Colonic mucosa (tissue), 4 donors: ENCODE data around the gene ABL1. TPM values are rescaled to one million over a fixed set of nuclear protein-coding genes. Genes with fewer than 3 reads are reported as not detected.
"Not testable (repeated sequence)": the region's sequence is repeated elsewhere in the genome, so short reads cannot be mapped to it uniquely, and the experiment has no call there.

Source experiments
- DNase-seq: peaks from one replicate; pipeline ENCODE4 v3.0.0-alpha.2; 2020
- H3K27ac ChIP-seq: fragments of 200-600 bp; one replicate; pipeline ENCODE4 v1.8.0; 2021
- H3K27me3 ChIP-seq: fragments of 200-600 bp; one replicate; pipeline ENCODE4 v1.8.0; 2021
- H3K36me3 ChIP-seq: fragments of 200-600 bp; one replicate; pipeline ENCODE4 v1.8.0; 2021
- H3K4me1 ChIP-seq: fragments of 200-600 bp; one replicate; pipeline ENCODE4 v1.8.0; 2021; ENCODE audit warnings: mild to moderate bottlenecking
- H3K4me3 ChIP-seq: fragments of 200-600 bp; one replicate; pipeline ENCODE4 v1.8.0; 2021
- H3K9ac ChIP-seq, 2 donors: one replicate each; pipeline ENCODE4 v1.7.0; 2013; ENCODE audit warnings: control low read depth in 2 of 2, low read depth in 2 of 2, low read length in 2 of 2
- H3K9me3 ChIP-seq: fragments of 200-600 bp; one replicate; pipeline ENCODE4 v1.8.0; 2021
- CTCF ChIP-seq: fragments of 200-600 bp; IDR thresholded peaks from one replicate; pipeline ENCODE4 v1.8.0; 2022; ENCODE audit warnings: antibody characterized with exemption, mild to moderate bottlenecking
- intact Hi-C: fragments of 100-400 bp; cut with DNase I; formaldehyde crosslinking; loops from one replicate; pipeline ENCODE4 v1.14.1; 2022
- total RNA-seq, 2 donors: library from RNA; stranded (reverse); fragmentation: NEBNext Ultra II Directional in 1 of 2; extraction: Animal tissue kit (Norgen Biotek cat#: 25700) in 1 of 2; gene quantifications; one replicate each; pipeline ENCODE4 v1.2.1, GENCODE V29; 2021
- donor health status: healthy.
- donor health status: DM: no; HTN: no; CAD: no.
- donor health status: DM: no; HTN: no; CAD: no.

ABL1 gene
- total RNA-seq, 2 donors from 2014 or later = 86.0 to 97.9 TPM

- no peak for TF ChIP-seq CTCF
- H3K36me3 ChIP-seq = no peaks in the 10 kb centered on the region
- no peak overlapping the region for H3K27ac ChIP-seq
- no peak overlapping the region for H3K9ac ChIP-seq
- H3K4me3 ChIP-seq = no peak overlapping the region
- H3K27me3 ChIP-seq = no peaks in the 10 kb centered on the region
- no peaks in the 10 kb centered on the region for H3K4me1 ChIP-seq
- intact Hi-C loops = no loop called here
- no peaks in the 10 kb centered on the region for H3K9me3 ChIP-seq
- DNase-seq = no peak
These were observed 71.1 kb downstream of the ABL1 start for GRCh38 chr9:130905902-130906734.

- H3K36me3 ChIP-seq = no peaks in the 10 kb centered on the region
- TF ChIP-seq CTCF = no peak
- H3K27me3 ChIP-seq = no peaks in the 10 kb centered on the region
- H3K9me3 ChIP-seq = no peaks in the 10 kb centered on the region
- no peak overlapping the region for H3K9ac ChIP-seq
- H3K27ac ChIP-seq = no peak overlapping the region
- intact Hi-C loops = no loop called here
- DNase-seq = no peak
- H3K4me3 ChIP-seq = no peak overlapping the region
- H3K4me1 ChIP-seq = no peaks in the 10 kb centered on the region
These were observed 71.8 kb downstream of the ABL1 start for GRCh38 chr9:130906735-130907416.

GRCh38 chr9:130908146-130908877 is 73.3 kb downstream of the ABL1 start:
- Histone ChIP-seq H3K27ac (no peak overlapping the region), H3K27me3 (no peaks in the 10 kb centered on the region), H3K36me3 (no peaks in the 10 kb centered on the region), H3K4me3 (no peak overlapping the region), H3K4me1 (no peaks in the 10 kb centered on the region), H3K9me3 (no peaks in the 10 kb centered on the region), H3K9ac (no peak overlapping the region)
- no peak for DNase-seq
- intact Hi-C loops = no loop called here
- TF ChIP-seq CTCF = no peak

- intact Hi-C loops = no loop called here
- H3K9ac ChIP-seq = no peak overlapping the region
- no peak overlapping the region for H3K4me3 ChIP-seq
- H3K36me3 ChIP-seq = no peaks in the 10 kb centered on the region
- no peak for DNase-seq
- H3K9me3 ChIP-seq = no peaks in the 10 kb centered on the region
- no peak overlapping the region for H3K27ac ChIP-seq
- H3K27me3 ChIP-seq = no peaks in the 10 kb centered on the region
- no peaks in the 10 kb centered on the region for H3K4me1 ChIP-seq
- TF ChIP-seq CTCF = no peak
These were observed 73.9 kb downstream of the ABL1 start for GRCh38 chr9:130908878-130909355.

GRCh38 chr9:130910041-130910440 is 75.0 kb downstream of the ABL1 start:
- H3K9ac ChIP-seq, H3K4me1 ChIP-seq, intact Hi-C loops, H3K27me3 ChIP-seq, H3K36me3 ChIP-seq, DNase-seq, H3K4me3 ChIP-seq, H3K27ac ChIP-seq, H3K9me3 ChIP-seq: not testable (repeated sequence)

- DNase-seq, H3K4me3 ChIP-seq, H3K36me3 ChIP-seq, H3K27ac ChIP-seq, H3K9me3 ChIP-seq, H3K4me1 ChIP-seq, intact Hi-C loops, H3K27me3 ChIP-seq, H3K9ac ChIP-seq: not testable (repeated sequence)
These were observed 75.6 kb downstream of the ABL1 start for GRCh38 chr9:130910670-130911069.
